Measurements from ENCODE around the gene HLX.

DNA sequence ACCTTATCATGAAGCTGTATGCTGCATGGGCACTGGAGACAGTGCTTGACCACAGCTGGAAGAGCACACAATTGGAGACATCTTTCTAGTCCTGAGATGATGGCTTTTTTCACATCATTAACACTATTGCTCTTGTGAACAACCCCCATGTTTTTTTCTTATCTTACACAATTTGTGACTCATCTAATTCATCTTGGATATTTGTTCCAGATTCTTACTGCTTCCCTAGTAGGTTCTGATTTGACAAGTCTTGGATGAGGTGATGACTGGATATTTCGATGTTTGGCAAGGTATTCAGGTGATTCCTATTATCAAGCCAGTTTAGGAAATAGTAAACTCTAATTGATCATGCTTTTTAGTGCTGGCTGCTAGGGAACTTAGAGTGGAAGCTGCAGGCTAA, 23.7 kb downstream of the HLX start:
- TF ChIP-seq EP300 (conservative IDR thresholded peaks at IDR 0.05; ENCODE audit: poor library complexity, severe bottlenecking), result no peak
- TF ChIP-seq POLR2AphosphoS5 (IDR thresholded peaks at IDR 0.05), result no peak
- TF ChIP-seq, protein P1, sequence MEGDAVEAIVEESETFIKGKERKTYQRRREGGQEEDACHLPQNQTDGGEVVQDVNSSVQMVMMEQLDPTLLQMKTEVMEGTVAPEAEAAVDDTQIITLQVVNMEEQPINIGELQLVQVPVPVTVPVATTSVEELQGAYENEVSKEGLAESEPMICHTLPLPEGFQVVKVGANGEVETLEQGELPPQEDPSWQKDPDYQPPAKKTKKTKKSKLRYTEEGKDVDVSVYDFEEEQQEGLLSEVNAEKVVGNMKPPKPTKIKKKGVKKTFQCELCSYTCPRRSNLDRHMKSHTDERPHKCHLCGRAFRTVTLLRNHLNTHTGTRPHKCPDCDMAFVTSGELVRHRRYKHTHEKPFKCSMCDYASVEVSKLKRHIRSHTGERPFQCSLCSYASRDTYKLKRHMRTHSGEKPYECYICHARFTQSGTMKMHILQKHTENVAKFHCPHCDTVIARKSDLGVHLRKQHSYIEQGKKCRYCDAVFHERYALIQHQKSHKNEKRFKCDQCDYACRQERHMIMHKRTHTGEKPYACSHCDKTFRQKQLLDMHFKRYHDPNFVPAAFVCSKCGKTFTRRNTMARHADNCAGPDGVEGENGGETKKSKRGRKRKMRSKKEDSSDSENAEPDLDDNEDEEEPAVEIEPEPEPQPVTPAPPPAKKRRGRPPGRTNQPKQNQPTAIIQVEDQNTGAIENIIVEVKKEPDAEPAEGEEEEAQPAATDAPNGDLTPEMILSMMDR (IDR thresholded peaks at IDR 0.05; ENCODE audit: poor library complexity, severe bottlenecking), result no peak

Data from neural cell (in vitro differentiated cells).